Smooth muscle cell (in vitro differentiated cells): ENCODE data around the gene KISS1. TPM values are rescaled to one million over a fixed set of nuclear protein-coding genes. Genes with fewer than 3 reads are reported as not detected.

ENCODE experiments used
- DNase-seq: peaks from one replicate; lab custom pipeline; 2025; ENCODE audit not compliant: unreplicated experiment; lab: John Stamatoyannopoulos, UW
- H2AFZ ChIP-seq: fragments of 200-600 bp; sonication (generic); 2 replicates; pipeline ENCODE4 v1.6.0; 2016; ENCODE audit warnings: antibody characterized with exemption, low read depth, mild to moderate bottlenecking
- H3F3A ChIP-seq: fragments of 200-600 bp; sonication (generic); 2 replicates; pipeline ENCODE4 v1.6.0; 2017; ENCODE audit warnings: antibody characterized with exemption, low read depth
- H3K27ac ChIP-seq: fragments of 200-600 bp; sonication (generic); 2 replicates; pipeline ENCODE4 v1.5.1; 2016; ENCODE audit warnings: low read depth, mild to moderate bottlenecking
- H3K27me3 ChIP-seq: fragments of 200-600 bp; sonication (generic); 2 replicates; pipeline ENCODE4 v1.6.1; 2016; ENCODE audit warnings: low read depth, mild to moderate bottlenecking
- H3K36me3 ChIP-seq: fragments of 200-600 bp; sonication (generic); 2 replicates; pipeline ENCODE4 v1.5.1; 2016; ENCODE audit warnings: low read depth
- H3K4me1 ChIP-seq: fragments of 200-600 bp; sonication (generic); 2 replicates; pipeline ENCODE4 v1.5.1; 2016; ENCODE audit warnings: low read depth
- H3K4me2 ChIP-seq: fragments of 200-600 bp; sonication (generic); 2 replicates; pipeline ENCODE4 v1.6.0; 2016; ENCODE audit warnings: mild to moderate bottlenecking
- H3K4me3 ChIP-seq: fragments of 200-600 bp; sonication (generic); 2 replicates; pipeline ENCODE4 v1.5.1; 2016; ENCODE audit warnings: mild to moderate bottlenecking
- H3K79me2 ChIP-seq: fragments of 200-600 bp; sonication (generic); 2 replicates; pipeline ENCODE4 v1.6.0; 2016; ENCODE audit warnings: low read depth, mild to moderate bottlenecking
- H3K9ac ChIP-seq: fragments of 200-600 bp; sonication (generic); 2 replicates; pipeline ENCODE4 v1.6.0; 2016; ENCODE audit warnings: low read depth
- H3K9me3 ChIP-seq: fragments of 200-600 bp; sonication (generic); replicated peaks from 2 replicates; pipeline ENCODE4 v1.5.1; 2016; ENCODE audit warnings: low read depth
- H4K20me1 ChIP-seq: fragments of 200-600 bp; sonication (generic); 2 replicates; pipeline ENCODE4 v1.6.0; 2016; ENCODE audit warnings: low read depth
- WGBS: methylation state at CpG from one replicate; pipeline ENCODE4 v1.1.7; 2016; ENCODE audit warnings: low lambda C conversion rate; 5-methylcytosine and 5-hydroxymethylcytosine counted together
- polyA plus RNA-seq: library from polyadenylated mRNA; unstranded; fragments of >200 nt; fragmentation: Nextera tagmentation; extraction: Ambion mirVana; gene quantifications from 2 replicates; pipeline ENCODE4 v1.2.1, GENCODE V29; 2016
- total RNA-seq: library from RNA; depleted of rRNA; stranded (reverse); fragments of >200 nt; gene quantifications from 2 replicates; pipeline ENCODE4 v1.2.3, GENCODE V29; 2014
- TF ChIP-seq, protein P1 (sequence below): fragments of 200-600 bp; sonication (generic); IDR thresholded peaks from 2 replicates; pipeline ENCODE4 v1.5.1; 2017; ENCODE audit warnings: borderline replicate concordance, mild to moderate bottlenecking, antibody characterized with exemption; ENCODE audit not compliant: insufficient read depth, poor library complexity, severe bottlenecking

Gene KISS1
- total and polyA plus RNA-seq, 2 experiments from 2014 or later: 0.72 to 1.2 TPM

DNA sequence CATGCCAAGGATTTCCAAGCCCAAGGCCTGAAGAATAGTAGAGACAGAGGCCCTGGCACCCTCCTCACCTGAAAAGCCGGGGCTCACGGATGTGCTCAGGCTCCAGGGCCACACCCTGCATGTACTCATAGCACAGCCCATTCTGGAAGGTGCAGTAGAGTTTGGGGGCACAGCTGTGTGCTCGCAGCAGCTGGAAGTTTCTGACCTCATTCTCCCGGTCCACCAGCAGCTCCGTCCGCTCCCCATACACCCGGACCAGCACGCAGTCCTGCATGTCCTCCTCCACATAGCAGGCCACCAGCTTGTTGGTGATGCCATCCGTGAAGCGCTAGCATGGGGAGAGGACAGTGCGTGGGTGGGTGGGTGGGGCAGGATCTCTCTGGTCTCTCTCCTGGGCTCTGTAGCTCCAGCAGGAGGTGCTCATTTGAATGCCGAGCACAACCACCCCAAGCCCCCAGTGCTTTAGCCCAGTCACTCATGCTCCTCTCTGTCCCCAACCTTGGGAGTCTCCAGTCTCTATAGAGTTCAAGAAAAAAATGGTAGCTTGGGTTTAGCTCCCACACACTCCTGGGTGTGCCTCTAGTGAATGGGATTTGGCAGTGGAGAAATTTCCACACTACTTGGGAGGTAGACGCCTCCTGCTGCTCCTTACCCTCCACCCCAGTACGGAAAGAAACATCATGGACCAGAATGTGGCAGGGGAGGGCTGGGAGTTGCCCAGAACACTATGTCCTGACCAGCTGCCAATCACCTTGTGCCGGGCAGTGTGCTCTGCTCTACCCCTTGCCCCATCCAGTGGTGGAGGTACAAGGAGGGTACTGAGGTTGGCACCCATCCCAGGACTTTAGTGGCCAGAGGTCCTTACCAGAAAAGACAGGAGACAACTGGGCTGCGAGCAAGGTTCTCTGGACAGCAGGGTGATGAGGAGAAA lies 46.4 kb downstream of the KISS1 start:
- no peaks in the 10 kb centered on the region for H3K36me3 ChIP-seq
- no peak for DNase-seq
- no peaks in the 10 kb centered on the region for H3K4me1 ChIP-seq
- H3F3A ChIP-seq: no peaks in the 10 kb centered on the region
- H4K20me1 ChIP-seq: no peaks in the 10 kb centered on the region
- no peak overlapping the region for H3K9ac ChIP-seq
- H2AFZ ChIP-seq: no peak overlapping the region
- no peak overlapping the region for H3K27ac ChIP-seq
- H3K9me3 ChIP-seq: no peaks in the 10 kb centered on the region
- 94% methylated on average over 16 of the region's 16 CpGs for WGBS
- TF ChIP-seq, protein P1, sequence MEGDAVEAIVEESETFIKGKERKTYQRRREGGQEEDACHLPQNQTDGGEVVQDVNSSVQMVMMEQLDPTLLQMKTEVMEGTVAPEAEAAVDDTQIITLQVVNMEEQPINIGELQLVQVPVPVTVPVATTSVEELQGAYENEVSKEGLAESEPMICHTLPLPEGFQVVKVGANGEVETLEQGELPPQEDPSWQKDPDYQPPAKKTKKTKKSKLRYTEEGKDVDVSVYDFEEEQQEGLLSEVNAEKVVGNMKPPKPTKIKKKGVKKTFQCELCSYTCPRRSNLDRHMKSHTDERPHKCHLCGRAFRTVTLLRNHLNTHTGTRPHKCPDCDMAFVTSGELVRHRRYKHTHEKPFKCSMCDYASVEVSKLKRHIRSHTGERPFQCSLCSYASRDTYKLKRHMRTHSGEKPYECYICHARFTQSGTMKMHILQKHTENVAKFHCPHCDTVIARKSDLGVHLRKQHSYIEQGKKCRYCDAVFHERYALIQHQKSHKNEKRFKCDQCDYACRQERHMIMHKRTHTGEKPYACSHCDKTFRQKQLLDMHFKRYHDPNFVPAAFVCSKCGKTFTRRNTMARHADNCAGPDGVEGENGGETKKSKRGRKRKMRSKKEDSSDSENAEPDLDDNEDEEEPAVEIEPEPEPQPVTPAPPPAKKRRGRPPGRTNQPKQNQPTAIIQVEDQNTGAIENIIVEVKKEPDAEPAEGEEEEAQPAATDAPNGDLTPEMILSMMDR: no peak
- H3K79me2 ChIP-seq: no peaks in the 10 kb centered on the region
- H3K4me3 ChIP-seq: no peak overlapping the region
- no peaks in the 10 kb centered on the region for H3K27me3 ChIP-seq
- no peak overlapping the region for H3K4me2 ChIP-seq

DNA sequence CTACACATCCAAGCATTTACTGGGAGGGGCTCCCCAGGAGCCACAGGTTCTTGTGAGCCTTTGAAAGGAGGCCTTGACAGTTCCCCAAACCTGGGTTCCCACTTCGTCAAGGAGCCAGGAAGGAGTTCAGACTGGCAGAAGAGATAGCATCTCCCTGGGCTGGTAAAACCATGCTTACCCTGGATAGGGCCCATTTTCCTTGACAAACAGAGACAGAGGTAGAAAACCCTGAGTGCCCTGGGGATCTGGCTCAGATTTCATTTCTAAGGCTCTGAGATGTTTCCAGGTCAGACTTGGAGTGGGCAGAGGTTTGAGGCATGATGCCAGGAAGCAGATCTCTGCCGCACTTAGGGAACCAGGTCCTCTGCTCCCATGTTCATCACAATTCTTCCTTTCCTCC lies 47.2 kb downstream of the KISS1 start:
- Histone ChIP-seq H3K9ac (no peak overlapping the region), H3K4me1 (no peaks in the 10 kb centered on the region), H3K4me3 (no peak overlapping the region), H3K79me2 (no peaks in the 10 kb centered on the region), H3K4me2 (no peak overlapping the region), H3K27me3 (no peaks in the 10 kb centered on the region), H3K27ac (no peak overlapping the region), H2AFZ (no peak overlapping the region), H3K9me3 (no peaks in the 10 kb centered on the region), H3K36me3 (no peaks in the 10 kb centered on the region), H4K20me1 (no peaks in the 10 kb centered on the region), H3F3A (no peaks in the 10 kb centered on the region)
- WGBS: 83% methylated on average over 2 of the region's 2 CpGs
- TF ChIP-seq, protein P1: no peak
- no peak for DNase-seq

DNA sequence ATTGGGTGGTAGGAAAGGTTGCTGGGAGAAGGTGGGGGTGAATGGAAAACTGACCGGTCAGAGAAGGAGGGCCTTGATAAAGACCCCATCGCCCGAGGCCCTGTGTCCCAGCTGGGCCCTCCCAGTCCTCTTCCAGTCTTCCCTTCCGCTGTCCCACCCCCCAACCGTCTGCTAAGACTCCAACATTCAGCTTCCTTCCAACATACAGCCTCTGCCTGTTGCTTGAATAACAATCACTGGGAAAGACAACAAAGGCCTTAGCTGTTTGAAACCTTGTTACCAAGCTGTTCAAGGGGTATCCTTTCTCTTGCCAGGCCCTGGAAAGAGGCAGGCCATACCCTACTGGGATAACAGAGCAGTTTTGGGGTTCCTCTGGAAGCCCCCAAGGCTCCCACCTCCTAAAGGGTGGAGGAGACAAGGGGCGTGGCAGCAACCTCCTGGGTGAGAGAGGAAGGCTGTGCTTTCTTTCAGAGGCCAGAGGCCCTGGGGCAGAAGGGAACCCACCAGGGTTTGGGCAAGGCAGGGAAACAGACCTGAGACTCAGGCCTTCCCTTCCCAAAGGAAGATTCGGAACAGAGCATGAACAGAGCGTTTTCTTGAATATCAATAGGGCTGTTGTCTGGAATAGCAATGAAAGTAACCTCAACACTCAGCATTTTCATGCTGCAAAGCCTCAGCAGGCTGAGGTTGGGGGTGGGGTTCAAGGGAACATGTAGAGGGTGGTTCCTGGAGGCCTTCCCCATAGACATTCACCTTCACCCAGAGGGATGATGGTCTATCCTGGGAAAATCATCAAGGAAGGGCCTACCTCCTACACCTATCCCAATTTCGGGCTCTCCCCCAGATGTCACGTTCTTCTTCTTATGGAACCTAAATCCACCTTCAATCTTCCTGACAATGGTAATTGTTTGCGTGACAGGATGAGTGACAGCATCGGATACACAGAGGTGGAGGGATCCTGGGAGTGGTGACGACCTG lies 48.6 kb downstream of the KISS1 start:
- Histone ChIP-seq H3F3A (no peaks in the 10 kb centered on the region), H3K4me1 (no peaks in the 10 kb centered on the region), H2AFZ (no peak overlapping the region), H3K79me2 (no peaks in the 10 kb centered on the region), H3K4me3 (no peak overlapping the region), H3K27me3 (no peaks in the 10 kb centered on the region), H3K9ac (no peak overlapping the region), H3K9me3 (no peaks in the 10 kb centered on the region), H3K36me3 (no peaks in the 10 kb centered on the region), H3K27ac (no peak overlapping the region), H4K20me1 (no peaks in the 10 kb centered on the region), H3K4me2 (no peak overlapping the region)
- no peak for DNase-seq
- WGBS: 74% methylated on average over 13 of the region's 13 CpGs
- TF ChIP-seq, protein P1: no peak
